HCT116 (cell line): ENCODE results near the gene ACSF2. TPM values are rescaled to one million over a fixed set of nuclear protein-coding genes. Genes with fewer than 3 reads are reported as not detected.

ENCODE experiments used
- ATAC-seq: fragments of 200-7000 bp; cut with Tn5 transposase; 2 replicates; pipeline ENCODE4 v1.9.1; 2020; ENCODE audit warnings: mild to moderate bottlenecking, moderate library complexity
- BruUV-seq: library from RNA; stranded (reverse); fragments of 400-500 nt; replicated peaks from 2 replicates; lab custom pipeline; 2021; lab: Mats Ljungman, UMichigan
- CTCF ChIA-PET: fragments of 300-600 bp; sonication (Branson Sonifier 250); formaldehyde crosslinking; loops from one replicate; lab custom pipeline; 2021; ENCODE audit warnings: antibody characterized with exemption; lab: Charles Lee
- POLR2A ChIA-PET: fragments of 300-600, 350-600 bp; sonication (Branson Sonifier 250); formaldehyde crosslinking; loops from one replicate; lab custom pipeline; 2021; ENCODE audit warnings: antibody characterized with exemption; lab: Charles Lee
- RAD21 ChIA-PET, 2 experiments: fragments of 300-600 bp; sonication (Branson Sonifier 250); formaldehyde crosslinking; loops; one replicate each; lab custom pipeline; 2023; ENCODE audit warnings: low total read pairs in 2 of 2; ENCODE audit not compliant: uncharacterized antibody in 2 of 2, unreplicated experiment in 2 of 2, low non-redundant PET in 1 of 2; lab: Charles Lee
- DNase-seq: peaks from one replicate; pipeline ENCODE4 v3.0.0-alpha.2; 2010; ENCODE audit warnings: low read depth, low spot score
- H2AFZ ChIP-seq: fragments of 200-600 bp; shearing (Covaris generic), sonication (generic); 2 replicates; pipeline ENCODE4 v1.6.1; 2017; ENCODE audit warnings: low read depth, mixed run types, mixed read lengths, antibody characterized with exemption, low read length; ENCODE audit not compliant: poor library complexity, severe bottlenecking
- H3K27ac ChIP-seq: 2 replicates; pipeline ENCODE4 v1.5.1; 2012; ENCODE audit warnings: low read depth, low read length
- H3K27me3 ChIP-seq: fragments of 200-600 bp; sonication (generic); 2 replicates; pipeline ENCODE4 v1.6.1; 2016; ENCODE audit warnings: mixed run types, low read length, mixed read lengths; ENCODE audit not compliant: insufficient read depth
- H3K36me3 ChIP-seq, 2 experiments: fragments of 200-500 bp in 1 of 2; fragments of 200-600 bp in 1 of 2; sonication (Bioruptor generic) in 1 of 2; sonication (generic) in 1 of 2; 2 replicates each; pipeline versions ENCODE4 v1.5.1 to v1.6.1; 2014 to 2016; ENCODE audit warnings: low read length in 2 of 2, inconsistent platforms in 1 of 2, mixed read lengths in 1 of 2, mixed run types in 1 of 2; ENCODE audit not compliant: insufficient read depth in 2 of 2, control insufficient read depth in 1 of 2
- H3K4me1 ChIP-seq, 2 experiments: fragments of 200-600 bp in 1 of 2; sonication (generic) in 1 of 2; 2 replicates each; pipeline versions ENCODE4 v1.5.1 to v1.6.1; 2012 to 2017; ENCODE audit warnings: low read length in 2 of 2, inconsistent platforms in 1 of 2, mild to moderate bottlenecking in 1 of 2, mixed read lengths in 1 of 2, mixed run types in 1 of 2, moderate library complexity in 1 of 2; ENCODE audit not compliant: insufficient read depth in 2 of 2, control insufficient read depth in 1 of 2
- H3K4me2 ChIP-seq: fragments of 200-600 bp; sonication (generic); 2 replicates; pipeline ENCODE4 v1.6.1; 2017; ENCODE audit warnings: mixed run types, low read length, mixed read lengths
- H3K4me3 ChIP-seq, 2 experiments: fragments of 200-600 bp in 1 of 2; sonication (generic) in 1 of 2; replicated peaks in 1 of 2; 2 replicates each; pipeline ENCODE4 v1.5.1; 2011 to 2016; ENCODE audit warnings: low read length in 2 of 2, control low read depth in 1 of 2, low read depth in 1 of 2, mild to moderate bottlenecking in 1 of 2, mixed read lengths in 1 of 2, mixed run types in 1 of 2
- H3K79me2 ChIP-seq: fragments of 200-600 bp; sonication (generic); 2 replicates; pipeline ENCODE4 v1.6.1; 2017; ENCODE audit warnings: mild to moderate bottlenecking, mixed run types, low read length, moderate library complexity, mixed read lengths; ENCODE audit not compliant: insufficient read depth
- H3K9ac ChIP-seq: fragments of 200-600 bp; sonication (generic); 2 replicates; pipeline ENCODE4 v1.6.1; 2016; ENCODE audit warnings: low read length, mixed read lengths
- H3K9me2 ChIP-seq: fragments of 200-600 bp; sonication (generic), shearing (Covaris generic); 2 replicates; pipeline ENCODE4 v1.6.1; 2017; ENCODE audit warnings: mixed run types, mild to moderate bottlenecking, moderate library complexity; ENCODE audit not compliant: insufficient read depth
- H3K9me3 ChIP-seq, 2 experiments: fragments of 200-500 bp in 1 of 2; fragments of 200-600 bp in 1 of 2; sonication (Bioruptor generic) in 1 of 2; sonication (generic) in 1 of 2; 2 replicates each; pipeline ENCODE4 v1.6.1; 2014 to 2017; ENCODE audit warnings: low read length in 2 of 2, mixed read lengths in 2 of 2, inconsistent platforms in 1 of 2, low read depth in 1 of 2, mild to moderate bottlenecking in 1 of 2, mixed run types in 1 of 2, moderate library complexity in 1 of 2; ENCODE audit not compliant: control insufficient read depth in 1 of 2, insufficient read depth in 1 of 2
- H4K20me1 ChIP-seq: fragments of 200-600 bp; sonication (generic), shearing (Covaris generic); 2 replicates; pipeline ENCODE4 v1.6.1; 2017; ENCODE audit warnings: mixed run types, mild to moderate bottlenecking, moderate library complexity; ENCODE audit not compliant: insufficient read depth
- CBX3 ChIP-seq: IDR thresholded peaks from 2 replicates; pipeline ENCODE4 v1.6.1; 2012; ENCODE audit warnings: low read depth
- CEBPB ChIP-seq: IDR thresholded peaks from 2 replicates; pipeline ENCODE4 v1.6.1; 2012; ENCODE audit warnings: low read depth
- CTCF ChIP-seq, 3 experiments: fragments of 200-600 bp in 1 of 3; sonication (generic) in 1 of 3; IDR thresholded peaks in 2 of 3; conservative IDR thresholded peaks in 1 of 3; 2 replicates each; pipeline ENCODE4 v1.5.1; 2012 to 2017; ENCODE audit warnings: low read depth in 2 of 3, low read length in 2 of 3, antibody characterized with exemption in 1 of 3, borderline replicate concordance in 1 of 3, control low read depth in 1 of 3, mild to moderate bottlenecking in 1 of 3, mixed read lengths in 1 of 3, mixed run types in 1 of 3, moderate library complexity in 1 of 3; ENCODE audit not compliant: insufficient read depth in 1 of 3
- ELF1 ChIP-seq: IDR thresholded peaks from 2 replicates; pipeline ENCODE4 v1.6.1; 2012; ENCODE audit warnings: low read depth, borderline replicate concordance
- FOSL1 ChIP-seq: IDR thresholded peaks from 2 replicates; pipeline ENCODE4 v1.6.1; 2012; ENCODE audit warnings: low read depth
- JUND ChIP-seq: IDR thresholded peaks from 2 replicates; pipeline ENCODE4 v1.6.1; 2012
- MAX ChIP-seq: IDR thresholded peaks from 2 replicates; pipeline ENCODE4 v1.6.1; 2012
- POLR2A ChIP-seq: IDR thresholded peaks from 2 replicates; pipeline ENCODE4 v1.7.0; 2011; ENCODE audit warnings: borderline replicate concordance; ENCODE audit not compliant: insufficient read depth, insufficient read length; ENCODE audit errors: extremely low read depth
- POLR2AphosphoS5 ChIP-seq: IDR thresholded peaks from 2 replicates; pipeline ENCODE4 v1.6.1; 2011; ENCODE audit warnings: mild to moderate bottlenecking, low read depth, low read length, moderate library complexity
- SIN3A ChIP-seq: IDR thresholded peaks from 2 replicates; pipeline ENCODE4 v1.6.1; 2012; ENCODE audit warnings: low read depth
- SP1 ChIP-seq: IDR thresholded peaks from 2 replicates; pipeline ENCODE4 v1.6.1; 2012; ENCODE audit warnings: low read depth
- ZFX ChIP-seq: fragments of 450-650 bp; IDR thresholded peaks from 2 replicates; pipeline ENCODE4 v1.6.1; 2017
- ZNF274 ChIP-seq: fragments of 200-500 bp; sonication (Bioruptor generic); IDR thresholded peaks from 2 replicates; pipeline ENCODE4 v1.6.1; 2014; ENCODE audit warnings: mild to moderate bottlenecking, low read depth, low read length, inconsistent platforms
- intact Hi-C: fragments of 100-400 bp; cut with micrococcal nuclease; formaldehyde crosslinking; loops from 2 replicates; pipeline ENCODE4 v1.10.0; 2022
- total RNA-seq: library from RNA; stranded (reverse); gene quantifications from one replicate; pipeline ENCODE4 v1.2.1, GENCODE V29; 2021; ENCODE audit not compliant: unreplicated experiment
- TF ChIP-seq, protein P1 (sequence below): IDR thresholded peaks from 2 replicates; pipeline ENCODE4 v1.6.1; 2012; ENCODE audit warnings: low read depth
- TF ChIP-seq, protein P2 (sequence below): IDR thresholded peaks from 2 replicates; pipeline ENCODE4 v1.6.1; 2012

Gene ACSF2
- total RNA-seq, 1 experiment from 2014 or later: 52.4 TPM

DNA sequence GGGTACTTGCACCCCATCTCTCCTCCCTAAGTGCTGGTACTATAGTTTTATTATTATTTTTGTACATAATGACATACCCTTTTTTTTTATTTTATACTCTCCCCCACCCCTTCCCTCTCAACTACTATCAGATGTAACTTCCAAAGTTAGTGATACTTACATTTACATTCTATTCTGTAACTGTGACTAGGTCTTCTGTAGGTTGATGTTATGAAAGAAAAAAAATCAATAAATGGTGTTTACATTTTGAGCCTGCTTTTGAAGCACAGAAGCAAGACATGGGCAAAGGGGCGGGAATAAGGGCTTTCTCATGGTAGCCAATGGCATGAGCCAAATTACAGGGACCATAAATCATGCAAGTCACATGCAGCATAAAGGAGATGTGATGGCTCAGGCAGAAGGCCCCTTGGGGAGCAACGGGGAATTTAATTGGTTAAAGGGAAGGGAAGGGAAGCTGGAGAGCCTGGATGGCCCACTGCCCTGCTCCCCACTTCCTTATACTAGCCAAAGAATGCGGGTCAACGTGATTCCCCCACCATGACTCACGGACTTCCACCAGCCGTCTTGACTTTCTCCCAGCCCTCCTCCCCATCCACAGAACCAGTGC lies 2.4 kb upstream of the ACSF2 start:
- Histone ChIP-seq H3K79me2 (0 out of 2 replicates have a peak, but pooled peaks cover 7% of the 10 kb centered on the region), H3K9ac (peak overlapping the region; percentile 22; the same call in 1 of the 2 replicates), H3K4me3 (peak overlapping the region in 1 of 2 experiments; percentile 23; a peak in 2 of 4 replicates), H3K4me1 (peaks cover 31 to 50% of the 10 kb centered on the region in 2 experiments), H3K9me3 (no peaks in the 10 kb centered on the region), H2AFZ (peak overlapping the region; percentile 21), H3K27ac (peak overlapping the region; percentile 56), H3K9me2 (no peaks in the 10 kb centered on the region), H4K20me1 (no peaks in the 10 kb centered on the region), H3K4me2 (peak overlapping the region; percentile 89), H3K27me3 (no peaks in the 10 kb centered on the region), H3K36me3 (no peaks in the 10 kb centered on the region; a peak in 1 of 4 replicates)
- ATAC-seq (peak; percentile 49), DNase-seq (peak; percentile 77)
- RAD21 ChIA-PET: no interaction called here
- TF ChIP-seq ZFX (no peak), POLR2AphosphoS5 (peak; percentile 45; the same call in 1 of the 2 replicates), MAX (peak; percentile 56; the same call in 1 of the 2 replicates), SIN3A (no peak), ELF1 (no peak; the same call in 1 of the 2 replicates), ZNF274 (no peak), SP1 (peak; percentile 78), CBX3 (peak; percentile 59; the same call in 1 of the 2 replicates), JUND (no peak), FOSL1 (peak; percentile 74), CTCF (IDR thresholded peaks at IDR 0.05 in 2 of 3, conservative IDR thresholded peaks at IDR 0.05 in 1 of 3; ENCODE audit: borderline replicate concordance in 1 of 3, insufficient read depth in 1 of 3, low read depth in 2 of 3, low read length in 2 of 3) (no peak), CEBPB (no peak), POLR2A (no peak)
- TF ChIP-seq, protein P1, sequence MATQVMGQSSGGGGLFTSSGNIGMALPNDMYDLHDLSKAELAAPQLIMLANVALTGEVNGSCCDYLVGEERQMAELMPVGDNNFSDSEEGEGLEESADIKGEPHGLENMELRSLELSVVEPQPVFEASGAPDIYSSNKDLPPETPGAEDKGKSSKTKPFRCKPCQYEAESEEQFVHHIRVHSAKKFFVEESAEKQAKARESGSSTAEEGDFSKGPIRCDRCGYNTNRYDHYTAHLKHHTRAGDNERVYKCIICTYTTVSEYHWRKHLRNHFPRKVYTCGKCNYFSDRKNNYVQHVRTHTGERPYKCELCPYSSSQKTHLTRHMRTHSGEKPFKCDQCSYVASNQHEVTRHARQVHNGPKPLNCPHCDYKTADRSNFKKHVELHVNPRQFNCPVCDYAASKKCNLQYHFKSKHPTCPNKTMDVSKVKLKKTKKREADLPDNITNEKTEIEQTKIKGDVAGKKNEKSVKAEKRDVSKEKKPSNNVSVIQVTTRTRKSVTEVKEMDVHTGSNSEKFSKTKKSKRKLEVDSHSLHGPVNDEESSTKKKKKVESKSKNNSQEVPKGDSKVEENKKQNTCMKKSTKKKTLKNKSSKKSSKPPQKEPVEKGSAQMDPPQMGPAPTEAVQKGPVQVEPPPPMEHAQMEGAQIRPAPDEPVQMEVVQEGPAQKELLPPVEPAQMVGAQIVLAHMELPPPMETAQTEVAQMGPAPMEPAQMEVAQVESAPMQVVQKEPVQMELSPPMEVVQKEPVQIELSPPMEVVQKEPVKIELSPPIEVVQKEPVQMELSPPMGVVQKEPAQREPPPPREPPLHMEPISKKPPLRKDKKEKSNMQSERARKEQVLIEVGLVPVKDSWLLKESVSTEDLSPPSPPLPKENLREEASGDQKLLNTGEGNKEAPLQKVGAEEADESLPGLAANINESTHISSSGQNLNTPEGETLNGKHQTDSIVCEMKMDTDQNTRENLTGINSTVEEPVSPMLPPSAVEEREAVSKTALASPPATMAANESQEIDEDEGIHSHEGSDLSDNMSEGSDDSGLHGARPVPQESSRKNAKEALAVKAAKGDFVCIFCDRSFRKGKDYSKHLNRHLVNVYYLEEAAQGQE: no peak
- TF ChIP-seq, protein P2, sequence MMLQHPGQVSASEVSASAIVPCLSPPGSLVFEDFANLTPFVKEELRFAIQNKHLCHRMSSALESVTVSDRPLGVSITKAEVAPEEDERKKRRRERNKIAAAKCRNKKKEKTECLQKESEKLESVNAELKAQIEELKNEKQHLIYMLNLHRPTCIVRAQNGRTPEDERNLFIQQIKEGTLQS: no peak
- CTCF ChIA-PET: interaction anchor here (0.6 kb wide), 1 partner anchor 26 kb away, joined by 4 read pairs; the partner anchor contains the start of gene LRRC59
- intact Hi-C loops: no loop called here
- no TSS peak for BruUV-seq
- POLR2A ChIA-PET: no interaction called here
